H9 (cell line): ENCODE results near the gene RPL28. TPM values are rescaled to one million over a fixed set of nuclear protein-coding genes. Genes with fewer than 3 reads are reported as not detected.

Experiments used
- DNase-seq: peaks from one replicate; pipeline ENCODE4 v3.0.0-alpha.2; 2017
- H2AFZ ChIP-seq: one replicate; pipeline ENCODE4 v1.6.1; 2013; ENCODE audit warnings: mild to moderate bottlenecking, low read length, control low read depth, moderate library complexity
- H2AK5ac ChIP-seq: 2 replicates; pipeline ENCODE4 v1.6.1; 2013; ENCODE audit warnings: low read length, control low read depth, mixed read lengths; ENCODE audit not compliant: insufficient read length
- H2BK120ac ChIP-seq: one replicate; pipeline ENCODE4 v1.6.1; 2013; ENCODE audit warnings: low read depth, mild to moderate bottlenecking, low read length, control low read depth, inconsistent platforms; ENCODE audit not compliant: poor library complexity, severe bottlenecking
- H2BK12ac ChIP-seq: 2 replicates; pipeline ENCODE4 v1.6.1; 2013; ENCODE audit warnings: low read length, control low read depth, mixed read lengths, low read depth; ENCODE audit not compliant: insufficient read length
- H2BK15ac ChIP-seq: 2 replicates; pipeline ENCODE4 v1.6.1; 2013; ENCODE audit warnings: low read depth, low read length, control low read depth
- H2BK20ac ChIP-seq: one replicate; pipeline ENCODE4 v1.6.1; 2013; ENCODE audit warnings: low read depth, mild to moderate bottlenecking, low read length, control low read depth, inconsistent platforms; ENCODE audit not compliant: poor library complexity, severe bottlenecking
- H2BK5ac ChIP-seq: 2 replicates; pipeline ENCODE4 v1.6.1; 2013; ENCODE audit warnings: low read length, control low read depth, mixed read lengths; ENCODE audit not compliant: insufficient read length
- H3K14ac ChIP-seq: 2 replicates; pipeline ENCODE4 v1.6.1; 2013; ENCODE audit warnings: low read length, control low read depth; ENCODE audit not compliant: insufficient read depth
- H3K18ac ChIP-seq: 2 replicates; pipeline ENCODE4 v1.6.1; 2013; ENCODE audit warnings: low read depth, mild to moderate bottlenecking, mixed read lengths, low read length, control low read depth; ENCODE audit not compliant: insufficient read length
- H3K23ac ChIP-seq: 2 replicates; pipeline ENCODE4 v1.6.1; 2013; ENCODE audit warnings: low read length, control low read depth, mixed read lengths, low read depth; ENCODE audit not compliant: insufficient read length
- H3K23me2 ChIP-seq: 2 replicates; pipeline ENCODE4 v1.6.1; 2013; ENCODE audit warnings: low read depth, mild to moderate bottlenecking, mixed read lengths, low read length, control low read depth; ENCODE audit not compliant: insufficient read length, poor library complexity, severe bottlenecking
- H3K27ac ChIP-seq: 2 replicates; pipeline ENCODE4 v1.5.1; 2013; ENCODE audit warnings: low read length, control low read depth, mixed read lengths, low read depth; ENCODE audit not compliant: insufficient read length
- H3K27me3 ChIP-seq: 2 replicates; pipeline ENCODE4 v1.6.1; 2013; ENCODE audit warnings: low read length, control low read depth, inconsistent platforms; ENCODE audit not compliant: insufficient read depth
- H3K4ac ChIP-seq: 2 replicates; pipeline ENCODE4 v1.6.1; 2013; ENCODE audit warnings: low read depth, mild to moderate bottlenecking, control low read depth, inconsistent platforms, low read length, moderate library complexity
- H3K4me1 ChIP-seq: 2 replicates; pipeline ENCODE4 v1.6.1; 2013; ENCODE audit warnings: low read length, control low read depth, inconsistent platforms; ENCODE audit not compliant: insufficient read depth
- H3K4me2 ChIP-seq: 2 replicates; pipeline ENCODE4 v1.6.1; 2013; ENCODE audit warnings: low read length, control low read depth, mixed read lengths; ENCODE audit not compliant: insufficient read length, insufficient read depth
- H3K56ac ChIP-seq: 2 replicates; pipeline ENCODE4 v1.6.1; 2013; ENCODE audit warnings: low read depth, mild to moderate bottlenecking, mixed read lengths, low read length, control low read depth; ENCODE audit not compliant: insufficient read length
- H3K79me1 ChIP-seq: 2 replicates; pipeline ENCODE4 v1.6.1; 2013; ENCODE audit warnings: low read depth, mild to moderate bottlenecking, moderate library complexity, low read length, control low read depth, inconsistent platforms; ENCODE audit not compliant: insufficient read depth, poor library complexity, severe bottlenecking
- H3K79me2 ChIP-seq: 2 replicates; pipeline ENCODE4 v1.6.1; 2013; ENCODE audit warnings: low read length, control low read depth, inconsistent platforms; ENCODE audit not compliant: insufficient read depth
- H3K9ac ChIP-seq: 2 replicates; pipeline ENCODE4 v1.6.1; 2013; ENCODE audit warnings: low read length, control low read depth, mixed read lengths; ENCODE audit not compliant: insufficient read length; ENCODE audit errors: extremely low read depth
- H3K9me3 ChIP-seq: one replicate; pipeline ENCODE4 v1.6.1; 2013; ENCODE audit warnings: low read depth, low read length, inconsistent platforms; ENCODE audit not compliant: control insufficient read depth
- H3T11ph ChIP-seq: one replicate; pipeline ENCODE4 v1.6.1; 2013; ENCODE audit warnings: mild to moderate bottlenecking, low read length, control low read depth, inconsistent platforms
- H4K20me1 ChIP-seq: one replicate; pipeline ENCODE4 v1.6.1; 2013; ENCODE audit not compliant: control insufficient read depth, insufficient read length, insufficient read depth
- H4K5ac ChIP-seq: 2 replicates; pipeline ENCODE4 v1.6.1; 2013; ENCODE audit warnings: low read depth, mild to moderate bottlenecking, mixed read lengths, low read length, control low read depth; ENCODE audit not compliant: insufficient read length
- H4K8ac ChIP-seq: replicated peaks from 2 replicates; pipeline ENCODE4 v1.6.1; 2013; ENCODE audit warnings: low read length, control low read depth, mixed read lengths, low read depth; ENCODE audit not compliant: insufficient read length
- H4K91ac ChIP-seq: 2 replicates; pipeline ENCODE4 v1.6.1; 2013; ENCODE audit warnings: low read depth, mild to moderate bottlenecking, moderate library complexity, mixed read lengths, low read length, control low read depth; ENCODE audit not compliant: insufficient read length
- H3K27ac Mint-ChIP-seq, 3 experiments: 2 replicates in 2 of 3; 3 replicates in 1 of 3; pipeline ENCODE4 v1.8.0; 2020 to 2021; ENCODE audit warnings: mixed read lengths in 3 of 3, mild to moderate bottlenecking in 1 of 3, moderate library complexity in 1 of 3
- H3K27me3 Mint-ChIP-seq: 2 replicates; pipeline ENCODE4 v1.8.0; 2021; ENCODE audit warnings: low read depth, mild to moderate bottlenecking, moderate library complexity, mixed read lengths
- H3K36me3 Mint-ChIP-seq, 3 experiments: 2 replicates in 2 of 3; 3 replicates in 1 of 3; pipeline ENCODE4 v1.8.0; 2020 to 2021; ENCODE audit warnings: low read depth in 3 of 3, mixed read lengths in 3 of 3; ENCODE audit not compliant: insufficient read depth in 1 of 3
- H3K4me1 Mint-ChIP-seq, 2 experiments: 2 replicates each; pipeline ENCODE4 v1.8.0; 2020; ENCODE audit warnings: mixed read lengths in 2 of 2
- H3K4me3 Mint-ChIP-seq, 2 experiments: 2 replicates in 1 of 2; 3 replicates in 1 of 2; pipeline ENCODE4 v1.8.0; 2020 to 2021; ENCODE audit warnings: mild to moderate bottlenecking in 2 of 2, mixed read lengths in 2 of 2, moderate library complexity in 1 of 2
- H3K9me3 Mint-ChIP-seq, 2 experiments: 2 replicates in 1 of 2; 3 replicates in 1 of 2; pipeline ENCODE4 v1.8.0; 2020; ENCODE audit warnings: mild to moderate bottlenecking in 2 of 2, mixed read lengths in 2 of 2, moderate library complexity in 1 of 2
- WGBS: extraction: QIAGEN DNeasy Blood & Tissue Kit; methylation state at CpG from one replicate; pipeline ENCODE4 v1.1.7; 2013; ENCODE audit warnings: missing lambda C conversion rate, low lambda C conversion rate, mixed read lengths; ENCODE audit not compliant: insufficient read length; ENCODE audit errors: extremely low coverage; 5-methylcytosine and 5-hydroxymethylcytosine counted together
- total RNA-seq: library from RNA; stranded (reverse); gene quantifications from 2 replicates; pipeline ENCODE4 v1.2.1, GENCODE V29; 2021
- TF ChIP-seq, protein P1 (sequence below): fragments of 200-600 bp; sonication (generic); conservative IDR thresholded peaks from 3 replicates; pipeline ENCODE4 v1.8.0; 2021; ENCODE audit warnings: antibody characterized with exemption, mild to moderate bottlenecking

The RPL28 gene
- total RNA-seq, 1 experiment from 2014 or later: 2,076 TPM

DNA sequence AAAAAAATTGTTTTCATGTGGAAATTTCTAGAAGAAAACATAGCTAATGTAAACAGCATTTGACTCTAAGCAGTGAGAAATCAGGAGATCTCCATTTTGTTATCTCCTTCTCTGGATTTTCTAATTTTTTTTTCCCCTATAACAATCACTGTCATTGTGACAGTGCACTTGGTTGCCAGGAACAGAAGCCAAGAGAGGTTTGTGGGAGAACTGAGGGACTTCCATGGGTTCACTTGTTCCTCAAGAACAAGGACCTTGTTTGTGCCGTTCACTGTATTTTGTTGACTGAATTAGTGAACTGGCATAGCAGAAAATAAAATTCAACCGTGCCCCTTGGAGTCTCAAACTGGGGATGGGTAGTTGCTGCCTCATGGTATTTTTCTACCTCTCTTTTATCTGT is 40.3 kb downstream of the RPL28 start:
- no peaks in the 10 kb centered on the region for H3K27me3 ChIP-seq
- H2AFZ ChIP-seq: no peak overlapping the region
- no peak overlapping the region for H4K8ac ChIP-seq
- TF ChIP-seq, protein P1, sequence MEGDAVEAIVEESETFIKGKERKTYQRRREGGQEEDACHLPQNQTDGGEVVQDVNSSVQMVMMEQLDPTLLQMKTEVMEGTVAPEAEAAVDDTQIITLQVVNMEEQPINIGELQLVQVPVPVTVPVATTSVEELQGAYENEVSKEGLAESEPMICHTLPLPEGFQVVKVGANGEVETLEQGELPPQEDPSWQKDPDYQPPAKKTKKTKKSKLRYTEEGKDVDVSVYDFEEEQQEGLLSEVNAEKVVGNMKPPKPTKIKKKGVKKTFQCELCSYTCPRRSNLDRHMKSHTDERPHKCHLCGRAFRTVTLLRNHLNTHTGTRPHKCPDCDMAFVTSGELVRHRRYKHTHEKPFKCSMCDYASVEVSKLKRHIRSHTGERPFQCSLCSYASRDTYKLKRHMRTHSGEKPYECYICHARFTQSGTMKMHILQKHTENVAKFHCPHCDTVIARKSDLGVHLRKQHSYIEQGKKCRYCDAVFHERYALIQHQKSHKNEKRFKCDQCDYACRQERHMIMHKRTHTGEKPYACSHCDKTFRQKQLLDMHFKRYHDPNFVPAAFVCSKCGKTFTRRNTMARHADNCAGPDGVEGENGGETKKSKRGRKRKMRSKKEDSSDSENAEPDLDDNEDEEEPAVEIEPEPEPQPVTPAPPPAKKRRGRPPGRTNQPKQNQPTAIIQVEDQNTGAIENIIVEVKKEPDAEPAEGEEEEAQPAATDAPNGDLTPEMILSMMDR: no peak
- no peaks in the 10 kb centered on the region for H4K20me1 ChIP-seq
- H3K23ac ChIP-seq: no peak overlapping the region
- no peak overlapping the region for H3K9ac ChIP-seq
- H3K79me1 ChIP-seq: no peaks in the 10 kb centered on the region
- H2BK20ac ChIP-seq: no peak overlapping the region
- no peaks in the 10 kb centered on the region for H3K36me3 Mint-ChIP-seq
- DNase-seq: no peak
- no peaks in the 10 kb centered on the region for H3K23me2 ChIP-seq
- no peak overlapping the region for H3K56ac ChIP-seq
- peaks cover 2 to 5% of the 10 kb centered on the region in 2 experiments; a peak in 3 of 5 replicates for H3K9me3 Mint-ChIP-seq
- H4K5ac ChIP-seq: no peak overlapping the region
- H4K91ac ChIP-seq: no peak overlapping the region
- H3K4me3 Mint-ChIP-seq: no peak overlapping the region
- no peak overlapping the region for H3T11ph ChIP-seq
- no peak overlapping the region for H2BK12ac ChIP-seq
- no peak overlapping the region for H2AK5ac ChIP-seq
- H3K4me1 Mint-ChIP-seq: peaks cover 5 to 10% of the 10 kb centered on the region in 2 experiments; a peak in 3 of 4 replicates
- no peaks in the 10 kb centered on the region for H3K9me3 ChIP-seq
- H3K27me3 Mint-ChIP-seq: peaks cover 37% of the 10 kb centered on the region
- no peak overlapping the region for H3K14ac ChIP-seq
- no peak overlapping the region for H2BK120ac ChIP-seq
- no peak overlapping the region for H3K27ac Mint-ChIP-seq
- H2BK5ac ChIP-seq: no peak overlapping the region
- H3K18ac ChIP-seq: no peak overlapping the region
- no CpG with 5 or more reads among the region's 2 CpGs for WGBS
- no peaks in the 10 kb centered on the region for H3K79me2 ChIP-seq
- no peak overlapping the region for H3K27ac ChIP-seq
- no peaks in the 10 kb centered on the region for H3K4me1 ChIP-seq
- H2BK15ac ChIP-seq: no peak overlapping the region
- H3K4ac ChIP-seq: no peak overlapping the region
- no peak overlapping the region for H3K4me2 ChIP-seq
